Type B pancreatic cell (in vitro differentiated cells): Measurements from ENCODE around the gene AMPH. TPM values are rescaled to one million over a fixed set of nuclear protein-coding genes. Genes with fewer than 3 reads are reported as not detected.

Experiments used
- DNase-seq: peaks from one replicate; pipeline ENCODE4 v3.0.0; 2021; ENCODE audit warnings: mixed read lengths; ENCODE audit not compliant: unreplicated experiment; ENCODE audit errors: extremely low spot score
- H3K27ac Mint-ChIP-seq: 2 replicates; pipeline ENCODE4 v1.8.0; 2021; ENCODE audit warnings: mild to moderate bottlenecking, mixed read lengths
- H3K27me3 Mint-ChIP-seq: 2 replicates; pipeline ENCODE4 v1.8.0; 2021; ENCODE audit warnings: mixed read lengths
- H3K36me3 Mint-ChIP-seq: 2 replicates; pipeline ENCODE4 v1.8.0; 2021; ENCODE audit warnings: mixed read lengths
- H3K4me1 Mint-ChIP-seq: one replicate; pipeline ENCODE4 v1.8.0; 2021; ENCODE audit warnings: mixed read lengths; ENCODE audit not compliant: unreplicated experiment
- H3K4me3 Mint-ChIP-seq: 2 replicates; pipeline ENCODE4 v1.8.0; 2021; ENCODE audit warnings: mild to moderate bottlenecking, mixed read lengths
- H3K9me3 Mint-ChIP-seq: 2 replicates; pipeline ENCODE4 v1.8.0; 2021; ENCODE audit warnings: mixed read lengths
- CTCF ChIP-seq: fragments of 200-600 bp; sonication (generic); conservative IDR thresholded peaks from 2 replicates; pipeline ENCODE4 v1.5.0; 2021; ENCODE audit warnings: antibody characterized with exemption, mild to moderate bottlenecking
- total RNA-seq: library from RNA; stranded (reverse); gene quantifications from 2 replicates; pipeline ENCODE4 v1.2.1, GENCODE V29; 2021; ENCODE audit warnings: low replicate concordance

The AMPH gene
- total RNA-seq, 1 donor from 2014 or later, result 19.9 TPM

- TF ChIP-seq CTCF, result no peak
- Mint-ChIP-seq H3K36me3 (no peaks in the 10 kb centered on the region), H3K27me3 (no peaks in the 10 kb centered on the region), H3K9me3 (peaks cover 3% of the 10 kb centered on the region), H3K4me3 (no peak overlapping the region), H3K4me1 (no peaks in the 10 kb centered on the region), H3K27ac (no peak overlapping the region)
- no peak for DNase-seq
These were observed 236.5 kb downstream of the AMPH start for GRCh38 chr7:38394660-38395059.

GRCh38 chr7:38393874-38394273 is 237.3 kb downstream of the AMPH start:
- Mint-ChIP-seq H3K36me3 (no peaks in the 10 kb centered on the region), H3K4me1 (no peaks in the 10 kb centered on the region), H3K27ac (no peak overlapping the region), H3K4me3 (no peak overlapping the region), H3K9me3 (peaks cover 3% of the 10 kb centered on the region), H3K27me3 (no peaks in the 10 kb centered on the region)
- no peak for TF ChIP-seq CTCF
- DNase-seq, result no peak

- DNase-seq, result no peak
- H3K9me3 Mint-ChIP-seq, result peaks cover 3% of the 10 kb centered on the region
These were observed 239.4 kb downstream of the AMPH start for GRCh38 chr7:38391751-38392150.

GRCh38 chr7:38385682-38386081 is 245.5 kb downstream of the AMPH start:
- Mint-ChIP-seq H3K27me3 (no peaks in the 10 kb centered on the region), H3K4me3 (no peak overlapping the region), H3K9me3 (no peaks in the 10 kb centered on the region), H3K36me3 (peaks cover 3% of the 10 kb centered on the region), H3K4me1 (no peaks in the 10 kb centered on the region), H3K27ac (no peak overlapping the region)
- no peak for TF ChIP-seq CTCF
- no peak for DNase-seq

More at GRCh38 chr7:38391751-38392150, 239.4 kb downstream of the AMPH start:
- H3K27me3 Mint-ChIP-seq, result no peaks in the 10 kb centered on the region
- H3K27ac Mint-ChIP-seq, result no peak overlapping the region
- H3K4me3 Mint-ChIP-seq, result no peak overlapping the region
- no peak for TF ChIP-seq CTCF
- H3K4me1 Mint-ChIP-seq, result no peaks in the 10 kb centered on the region
- H3K36me3 Mint-ChIP-seq, result peaks cover 3% of the 10 kb centered on the region

GRCh38 chr7:38383281-38383680 is 247.9 kb downstream of the AMPH start:
- Mint-ChIP-seq H3K36me3 (peaks cover 3% of the 10 kb centered on the region), H3K4me1 (no peaks in the 10 kb centered on the region), H3K4me3 (no peak overlapping the region), H3K27ac (no peak overlapping the region), H3K9me3 (no peaks in the 10 kb centered on the region), H3K27me3 (no peaks in the 10 kb centered on the region)
- no peak for TF ChIP-seq CTCF
- no peak for DNase-seq

- Mint-ChIP-seq H3K27me3 (no peaks in the 10 kb centered on the region), H3K27ac (no peak overlapping the region), H3K4me1 (no peaks in the 10 kb centered on the region), H3K36me3 (peaks cover 3% of the 10 kb centered on the region), H3K4me3 (no peak overlapping the region), H3K9me3 (no peaks in the 10 kb centered on the region)
- no peak for DNase-seq
- TF ChIP-seq CTCF, result no peak
These were observed 248.5 kb downstream of the AMPH start for GRCh38 chr7:38382684-38383083.
